Activated naive CD4-positive, alpha-beta T cell treated with anti-CD3 and anti-CD28 coated beads, Interleukin-2, amount 50 U/mL, for 72 hours (primary cell): ENCODE data around the gene POLR2H. TPM values are rescaled to one million over a fixed set of nuclear protein-coding genes. Genes with fewer than 3 reads are reported as not detected.

Experiments used
- total RNA-seq, 2 donors: library from RNA; stranded (reverse); gene quantifications; one replicate each; pipeline ENCODE4 v1.2.3, GENCODE V29; 2022

POLR2H gene
- total RNA-seq, 2 donors from 2014 or later, result 112 to 177 TPM

Other genes starting within 250 kb of the POLR2H start
- gene EIF2B5, start 226.4 kb upstream of the POLR2H start, total RNA-seq, result 10 to 100 TPM; 48.6 to 56.1 TPM
- 10 to 100 TPM; 30.1 to 41.7 TPM for gene DVL3, start 206.3 kb upstream of the POLR2H start, total RNA-seq
- gene AP2M1, start 186.9 kb upstream of the POLR2H start, total RNA-seq, result 100 to 1,000 TPM; 207 to 288 TPM
- gene ABCF3, start 175.5 kb upstream of the POLR2H start, total RNA-seq, result 10 to 100 TPM; 76.6 to 81.3 TPM
- not detected for gene VWA5B2, start 132.1 kb upstream of the POLR2H start, total RNA-seq
- 10 to 100 TPM; 35.5 to 35.8 TPM for gene ALG3, start 112.7 kb upstream of the POLR2H start, total RNA-seq
- 1 to 10 TPM; 8.3 to 9.9 TPM for gene EEF1AKMT4, start 112.0 kb upstream of the POLR2H start, total RNA-seq
- under 1 TPM; 0.18 to 0.34 TPM for gene CAMK2N2, start 100.2 kb upstream of the POLR2H start, total RNA-seq
- under 1 TPM in 1 of 2 donors, not detected in 1; 0.18 TPM for gene ECE2, start 85.7 kb upstream of the POLR2H start, total RNA-seq
- 100 to 1,000 TPM; 241 to 252 TPM for gene PSMD2, start 62.5 kb upstream of the POLR2H start, total RNA-seq
- gene EIF4G1, start 47.1 kb upstream of the POLR2H start, total RNA-seq, result 100 to 1,000 TPM; 256 to 376 TPM
- gene FAM131A, start 24.1 kb upstream of the POLR2H start, total RNA-seq, result 1 to 10 TPM; 4.1 to 6.8 TPM
- 10 to 100 TPM in 1 of 2 donors, 1 to 10 TPM in 1; 6.5 to 13.9 TPM for gene CLCN2, start 105 bp upstream of the POLR2H start, total RNA-seq
- not detected for gene THPO, start 16.5 kb downstream of the POLR2H start, total RNA-seq
- under 1 TPM in 1 of 2 donors, not detected in 1; 0.49 TPM for gene CHRD, start 18.3 kb downstream of the POLR2H start, total RNA-seq
- gene EPHB3, start 200.1 kb downstream of the POLR2H start, total RNA-seq, result under 1 TPM in 1 of 2 donors, not detected in 1; 0.19 TPM